Measurements from ENCODE around the gene CRYBG2. TPM values are rescaled to one million over a fixed set of nuclear protein-coding genes. Genes with fewer than 3 reads are reported as not detected.

The CRYBG2 gene
- total and polyA plus RNA-seq, 10 of the 15 experiments (the other 5 are each of a cell fraction or from before 2014, with no cell fraction given) = 0.03 to 1.2 (median 0.11) TPM; not detected in 4

DNA sequence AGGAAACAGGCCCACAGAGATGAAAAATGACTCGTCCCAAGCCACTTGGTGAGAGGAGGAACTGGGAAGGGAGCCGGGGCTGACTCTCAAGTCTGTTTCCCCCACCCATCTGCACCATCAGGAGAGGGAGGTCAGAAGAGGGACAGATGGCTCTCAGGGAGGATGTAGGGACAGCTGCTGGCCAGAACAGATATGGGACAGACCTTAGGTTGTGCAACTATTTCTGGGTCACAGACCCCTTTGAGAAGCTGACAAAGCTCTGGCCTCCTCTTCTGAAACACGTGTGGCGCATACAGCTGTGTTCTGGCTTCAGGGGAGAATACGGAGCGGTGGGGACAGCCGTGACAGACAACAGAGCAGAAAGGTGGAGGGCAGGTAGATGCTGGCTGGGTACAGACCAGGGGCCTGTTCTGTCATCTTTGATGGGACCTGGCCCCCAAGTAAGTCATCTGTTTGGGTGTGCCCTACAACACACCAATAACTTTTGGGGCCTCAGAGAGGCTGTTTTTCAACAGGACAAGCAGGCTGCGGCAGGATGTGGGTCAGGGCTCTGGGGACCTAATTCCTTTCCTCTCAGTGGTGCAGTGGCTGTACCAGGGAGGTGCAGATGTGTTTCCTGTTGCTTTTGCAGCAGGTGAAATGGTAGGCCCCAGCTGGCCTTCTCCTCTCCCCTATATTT, 66.8 kb downstream of the CRYBG2 start (continued):
- TF ChIP-seq CEBPB (IDR thresholded peaks at IDR 0.05; ENCODE audit: borderline replicate concordance in 1 of 2, low read depth in 2 of 2, low read length in 2 of 2) = no peak

GRCh38 chr1:26286064-26286416, 67.9 kb downstream of the CRYBG2 start:
- BruUV-seq (replicated peaks) = no TSS peak
- 93% methylated on average over 2 of the region's 2 CpGs for WGBS (ENCODE audit: insufficient coverage, insufficient replicate concordance, low lambda C conversion rate, missing lambda C conversion rate)
- CTCF ChIA-PET = interaction anchor here (0.6 to 18.0 kb wide), 24 partner anchors 10 to 737 kb away, joined by 3 to 879 read pairs (median 10); partner anchors contain the start of genes CD52, CEP85, UBXN11 and ZNF593
- FAIRE-seq = no peak
- H3K9ac ChIP-seq (ENCODE audit: control insufficient read depth, insufficient read depth, low read length) = no peak overlapping the region
- H4K20me1 ChIP-seq (ENCODE audit: control insufficient read depth, insufficient read depth) = no peaks in the 10 kb centered on the region
- no peaks in the 10 kb centered on the region for H3K27me3 ChIP-seq (replicated peaks in 1 of 2; ENCODE audit: control insufficient read depth in 2 of 2, insufficient read depth in 2 of 2, low read length in 1 of 2)
- H3K27ac ChIP-seq (ENCODE audit: control insufficient read depth, insufficient read depth) = peak overlapping the region; percentile 86; the same call in 1 of the 2 replicates
- peaks cover 7% of the 10 kb centered on the region for H3K79me2 ChIP-seq (ENCODE audit: control insufficient read depth, insufficient read depth, low read length)
- no peak for DNase-seq (ENCODE audit: low read depth, low spot score)
- peaks cover 76% of the 10 kb centered on the region for H3K4me1 ChIP-seq (ENCODE audit: control insufficient read depth, insufficient read depth, low read length)
- in situ Hi-C loops (cut with MboI) = loop anchor here (5.0 kb wide), 1 partner anchor 36 kb away; no protein-coding TSS in a partner anchor
- H3K36me3 ChIP-seq (ENCODE audit: control insufficient read depth in 2 of 2, insufficient read depth in 2 of 2, low read length in 1 of 2) = peaks cover 3 to 4% of the 10 kb centered on the region in 2 experiments; a peak in 2 of 4 replicates
- intact Hi-C loops (cut with micrococcal nuclease; ENCODE audit: unreplicated experiment) = no loop called here
- ATAC-seq = no peak
- no peaks in the 10 kb centered on the region for H3K9me3 ChIP-seq (replicated peaks; ENCODE audit: control insufficient read depth, insufficient read depth, low read length)
- POLR2A ChIA-PET = interaction anchor here (9.2 kb wide), 1 partner anchor 32 kb away, joined by 253 read pairs; the partner anchor contains the start of gene CD52
- SMC1A ChIA-PET (ENCODE audit: uncharacterized antibody, unreplicated experiment) = interaction anchor here (0.6 to 11.1 kb wide), 13 partner anchors 10 to 243 kb away, joined by 3 to 474 read pairs (median 12); partner anchors contain the start of genes CD52 and UBXN11
- RAD21 ChIA-PET (ENCODE audit: unreplicated experiment) = interaction anchor here (0.6 to 8.7 kb wide), 12 partner anchors 10 to 938 kb away, joined by 3 to 477 read pairs (median 11); partner anchors contain the start of genes CD52, DHDDS and UBXN11
- no peak overlapping the region for H3K4me3 ChIP-seq
- TF ChIP-seq, protein P1, sequence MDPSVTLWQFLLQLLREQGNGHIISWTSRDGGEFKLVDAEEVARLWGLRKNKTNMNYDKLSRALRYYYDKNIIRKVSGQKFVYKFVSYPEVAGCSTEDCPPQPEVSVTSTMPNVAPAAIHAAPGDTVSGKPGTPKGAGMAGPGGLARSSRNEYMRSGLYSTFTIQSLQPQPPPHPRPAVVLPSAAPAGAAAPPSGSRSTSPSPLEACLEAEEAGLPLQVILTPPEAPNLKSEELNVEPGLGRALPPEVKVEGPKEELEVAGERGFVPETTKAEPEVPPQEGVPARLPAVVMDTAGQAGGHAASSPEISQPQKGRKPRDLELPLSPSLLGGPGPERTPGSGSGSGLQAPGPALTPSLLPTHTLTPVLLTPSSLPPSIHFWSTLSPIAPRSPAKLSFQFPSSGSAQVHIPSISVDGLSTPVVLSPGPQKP (IDR thresholded peaks at IDR 0.05; ENCODE audit: low read depth, low read length) = 0 out of 2 replicates have a peak, but pooled peaks have one; percentile 42
- TF ChIP-seq CREB1 (IDR thresholded peaks at IDR 0.05; ENCODE audit: low read depth) = no peak
- H2AFZ ChIP-seq (ENCODE audit: control insufficient read depth, low read depth, low read length) = no peak overlapping the region
- H3K4me2 ChIP-seq (ENCODE audit: control insufficient read depth, insufficient read depth) = no peak overlapping the region; the same call in 1 of the 2 replicates

Measured in GM12878 (cell line).